ENCODE results near the gene GALK1.
"Not testable (repeated sequence)": the region's sequence is repeated elsewhere in the genome, so short reads cannot be mapped to it uniquely, and the experiment has no call there.

Gene GALK1

DNA sequence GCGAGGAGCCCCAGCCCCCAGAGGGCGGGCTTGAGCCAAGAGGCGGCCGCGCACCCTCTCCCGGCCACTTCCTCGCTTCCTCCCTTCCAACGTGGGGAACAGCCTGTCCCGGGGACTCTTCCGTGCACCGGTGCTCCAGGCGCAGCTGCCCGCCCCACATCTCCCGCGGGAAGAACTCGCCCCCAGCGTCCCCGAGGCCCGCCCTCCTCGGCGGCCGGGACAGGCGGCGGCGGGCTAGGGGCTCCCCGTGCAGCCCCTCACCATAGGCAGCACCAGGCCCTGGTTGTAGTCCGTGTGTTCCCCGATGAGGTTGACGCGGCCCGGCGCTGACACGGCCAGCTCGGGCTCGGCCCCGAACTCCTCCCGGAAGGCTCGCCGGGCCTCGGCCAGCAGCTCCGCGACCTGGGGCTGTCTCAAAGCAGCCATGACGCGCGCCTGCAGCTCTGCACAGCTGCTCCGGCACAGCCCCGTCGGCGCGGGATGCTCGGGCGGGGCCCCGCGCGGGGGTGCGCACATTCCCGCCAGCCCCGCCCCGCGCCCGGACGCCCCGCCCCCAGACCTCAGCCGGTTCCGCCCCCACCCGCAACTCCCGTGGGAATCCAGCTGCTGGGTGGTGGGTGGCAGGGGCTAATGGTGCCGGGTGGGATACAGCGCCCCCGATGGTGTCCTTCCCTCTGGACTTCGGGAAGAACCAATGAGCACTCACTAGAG lies at the start of gene GALK1:
Gene GALK1 (minus strand): TSS at position 482 of the 711 bp plus-strand sequence. CDS start 56 bp downstream, at position 426.
- peak; percentile 76 for DNase-seq

DNA sequence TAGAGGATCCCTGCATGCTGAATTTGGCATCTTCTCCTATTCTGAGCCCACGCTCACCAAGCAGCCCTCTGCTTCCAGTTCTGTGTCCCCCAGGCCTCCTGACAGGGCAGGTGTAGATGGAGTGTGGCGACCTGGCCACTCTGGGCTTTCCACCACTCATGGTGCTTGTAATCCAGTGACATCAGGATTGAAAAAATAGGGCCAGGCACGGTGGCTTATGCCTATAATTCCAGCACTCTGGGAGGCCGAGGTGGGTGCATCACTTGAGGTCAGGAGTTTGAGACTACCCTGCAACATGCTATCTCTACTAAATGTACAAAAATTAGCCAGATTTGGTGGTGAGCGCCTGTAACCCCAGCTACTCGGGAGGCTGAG lies 49.0 kb upstream of the GALK1 start:
- DNase-seq = no peak

GRCh38 chr17:75813081-75814020 lies 48.4 kb upstream of the GALK1 start:
- no peak for DNase-seq

DNA sequence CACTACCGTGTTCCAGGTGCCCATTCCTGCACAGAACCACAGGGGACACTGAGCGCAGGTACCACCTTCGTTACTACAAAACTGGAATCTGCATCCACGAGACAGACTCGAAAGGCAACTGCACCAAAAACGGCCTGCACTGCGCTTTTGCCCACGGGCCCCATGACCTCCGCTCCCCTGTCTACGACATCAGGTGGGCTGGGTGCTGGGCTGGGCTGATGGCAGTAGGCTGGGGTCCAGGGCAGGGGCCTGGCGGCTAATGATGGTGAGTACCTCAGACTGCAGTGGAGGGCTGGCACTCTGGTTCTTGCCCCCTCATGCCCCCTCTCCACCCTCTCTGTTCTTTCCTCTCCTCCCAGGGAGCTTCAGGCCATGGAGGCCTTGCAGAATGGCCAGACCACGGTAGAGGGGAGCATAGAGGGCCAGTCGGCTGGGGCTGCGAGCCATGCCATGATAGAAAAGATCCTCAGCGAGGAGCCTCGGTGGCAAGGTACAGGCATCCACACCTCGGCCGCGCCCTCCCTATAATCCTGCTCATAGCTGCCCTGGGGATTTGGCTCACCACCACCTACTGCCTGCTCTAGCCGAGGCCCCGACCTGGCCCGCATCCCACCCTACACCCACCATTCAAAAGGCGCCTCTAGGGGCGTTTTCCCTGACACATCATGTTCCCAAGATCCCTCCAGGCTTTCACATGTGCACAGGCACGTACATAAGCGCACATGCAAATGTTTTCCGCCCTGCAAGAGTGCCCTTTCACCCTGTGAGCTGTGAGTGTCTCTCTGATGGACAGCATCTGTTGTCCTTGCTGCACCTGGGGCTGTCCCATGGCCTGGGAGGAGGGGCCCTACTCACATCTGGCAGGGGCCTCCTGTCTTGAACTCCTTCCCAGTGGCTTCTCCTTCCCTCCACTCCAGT lies 47.4 kb upstream of the GALK1 start:
- DNase-seq = no peak

DNA sequence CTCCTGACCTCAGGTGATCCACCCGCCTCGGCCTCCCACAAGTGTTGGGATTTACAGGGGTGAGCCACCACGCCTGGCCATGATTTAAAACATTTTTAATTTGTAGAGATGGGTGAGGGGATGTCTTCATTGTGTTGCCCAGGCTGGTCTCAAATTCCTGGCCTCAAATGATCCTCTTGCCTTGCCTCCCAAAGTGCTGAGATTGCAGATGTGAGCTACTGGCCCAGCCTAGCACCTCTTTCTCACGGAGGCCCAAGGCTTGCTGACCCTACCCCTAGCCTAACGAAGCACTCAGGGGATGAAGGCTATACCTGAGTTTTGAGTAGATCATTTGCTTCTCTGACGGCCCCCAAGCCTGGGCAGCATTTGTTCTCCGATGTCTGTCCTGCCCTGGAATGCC lies 46.2 kb upstream of the GALK1 start:
- DNase-seq = no peak

GRCh38 chr17:75810756-75811155 lies 45.8 kb upstream of the GALK1 start:
- not testable (repeated sequence) for DNase-seq

- no peak for DNase-seq
Observed at GRCh38 chr17:75810216-75810615, 45.2 kb upstream of the GALK1 start.

DNA sequence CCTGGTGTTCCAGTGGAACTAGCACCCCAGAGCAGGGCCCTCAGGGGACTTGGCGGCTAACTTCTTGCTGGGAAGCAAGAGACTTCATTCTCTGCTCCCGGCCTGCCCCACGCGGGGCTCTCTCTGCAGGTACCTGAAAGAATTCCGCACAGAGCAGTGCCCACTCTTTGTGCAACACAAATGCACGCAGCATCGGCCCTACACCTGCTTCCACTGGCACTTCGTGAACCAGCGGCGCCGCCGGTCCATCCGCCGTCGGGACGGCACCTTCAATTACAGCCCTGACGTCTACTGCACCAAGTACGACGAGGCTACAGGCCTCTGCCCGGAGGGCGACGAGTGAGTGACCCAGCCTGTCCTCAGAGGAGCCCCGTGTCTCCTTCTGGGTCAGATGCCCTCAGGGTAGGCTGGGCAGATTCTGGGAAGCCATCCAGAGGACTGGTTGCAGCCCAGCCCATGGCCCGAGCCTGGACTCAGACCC lies 44.7 kb upstream of the GALK1 start:
- DNase-seq = no peak

DNA sequence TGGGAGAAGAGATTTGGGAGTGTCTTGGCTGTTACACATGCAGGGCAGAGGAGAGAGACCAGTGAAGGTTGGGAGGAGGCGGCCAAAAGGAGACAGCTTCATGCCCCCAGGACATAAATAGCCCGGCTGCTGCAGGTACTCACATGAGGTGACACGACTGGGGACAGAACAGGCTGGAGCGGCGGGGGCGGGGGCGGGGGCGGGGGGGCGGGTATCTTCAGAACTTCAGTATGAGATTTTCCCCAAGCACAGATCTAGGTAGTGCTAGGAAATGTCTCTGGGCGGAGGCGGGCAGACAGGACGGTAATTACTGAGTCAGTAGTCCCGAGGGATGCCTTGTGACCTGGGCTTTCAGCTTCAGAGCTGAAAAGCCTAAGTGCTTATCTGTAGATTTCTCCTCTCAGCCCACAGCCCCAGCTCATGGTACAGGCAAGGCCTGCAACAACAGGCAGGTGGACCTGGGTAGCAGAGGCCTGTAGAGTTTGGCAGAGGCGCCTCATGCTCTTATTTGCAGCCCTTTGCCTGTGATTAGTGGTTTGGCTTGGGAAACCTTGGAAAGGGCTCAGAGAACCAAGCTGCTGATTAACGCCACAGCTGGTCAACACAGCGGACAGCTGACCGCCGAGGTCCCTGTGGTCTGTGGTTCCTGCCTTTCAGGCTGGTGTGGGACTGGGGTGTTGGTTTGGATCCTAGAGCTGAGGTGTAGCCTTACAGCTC lies 44.1 kb upstream of the GALK1 start:
- DNase-seq = no peak

- no peak for DNase-seq
Observed at GRCh38 chr17:75808549-75808904, 43.5 kb upstream of the GALK1 start.

DNA sequence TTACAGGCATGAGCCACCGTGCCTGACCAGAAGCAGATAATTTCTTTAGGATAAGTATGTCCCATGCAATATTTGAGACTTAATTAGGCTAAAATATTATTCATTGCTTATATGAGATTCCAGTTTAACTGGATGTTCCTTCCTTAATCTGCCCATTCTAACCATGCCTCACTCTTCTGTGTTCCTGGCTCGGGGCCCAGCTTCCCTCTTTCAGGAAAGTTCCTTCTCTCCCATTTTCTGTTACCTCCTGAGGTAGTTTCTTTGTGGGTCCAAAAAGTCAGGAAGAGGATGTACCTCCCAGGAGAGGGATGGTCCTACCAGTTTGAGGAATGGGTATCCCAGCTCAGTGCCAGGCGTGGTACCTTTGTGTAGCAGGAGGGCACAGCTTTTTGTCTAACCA lies 42.9 kb upstream of the GALK1 start:
- DNase-seq = no peak

GRCh38 chr17:75806822-75807500 lies 42.0 kb upstream of the GALK1 start:
- DNase-seq = no peak

- no peak for DNase-seq
Observed at GRCh38 chr17:75803883-75804282, 38.9 kb upstream of the GALK1 start.

- no peak for DNase-seq
Observed at GRCh38 chr17:75799402-75799801, 34.4 kb upstream of the GALK1 start.

- no peak for DNase-seq
Observed at GRCh38 chr17:75795820-75796607, 31.0 kb upstream of the GALK1 start.

- DNase-seq = no peak
Observed at GRCh38 chr17:75793460-75793859, 28.5 kb upstream of the GALK1 start.

DNA sequence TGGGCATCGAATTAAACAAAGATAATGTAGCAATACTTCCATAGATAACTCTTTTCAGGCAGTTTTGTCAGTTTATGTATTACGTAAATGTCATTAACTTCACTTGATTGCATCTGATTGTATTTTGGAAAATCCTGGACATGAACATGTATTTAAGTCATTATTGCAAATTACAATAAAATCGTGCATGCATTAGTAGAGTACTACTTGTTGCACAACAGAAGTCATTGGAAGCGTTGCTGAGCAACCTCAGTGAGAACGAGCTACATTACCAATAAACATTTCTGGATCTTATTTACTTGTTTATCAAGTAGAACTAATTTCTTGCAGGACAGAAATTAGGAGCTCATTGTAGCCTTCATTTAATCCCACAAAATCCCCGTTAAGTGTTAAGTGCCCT lies 26.3 kb upstream of the GALK1 start:
- no peak for DNase-seq

GRCh38 chr17:75785016-75785890 lies 20.3 kb upstream of the GALK1 start:
- no peak for DNase-seq

- peak; percentile 91 for DNase-seq
Observed at GRCh38 chr17:75784473-75785015, 19.6 kb upstream of the GALK1 start, which contains the start of gene UNK. TSS of gene UNK (plus strand) at chr17:75784806. CDS start at chr17:75784881, 75 bp downstream.
